Naive thymus-derived CD8-positive, alpha-beta T cell (primary cell): ENCODE data around the gene ENPP6. TPM values are rescaled to one million over a fixed set of nuclear protein-coding genes. Genes with fewer than 3 reads are reported as not detected.

Experiments used
- ATAC-seq, 2 donors: fragments of 150-1000 bp; cut with Tn5 transposase in 1 of 2; sonication (Bioruptor Pico), chemical (Tn5 transposase) in 1 of 2; 1 replicate in 1 of 2; 2 replicates in 1 of 2; pipeline ENCODE4 v1.10.0; 2021; ENCODE audit warnings: mild to moderate bottlenecking in 2 of 2, moderate library complexity in 2 of 2
- POLR2A ChIA-PET: fragments of 350-600 bp; sonication (Branson Sonifier 250); formaldehyde crosslinking; loops from one replicate; lab custom pipeline; 2021; ENCODE audit warnings: antibody characterized with exemption; lab: Charles Lee
- DNase-seq, 10 donors: peaks; one replicate each; pipeline versions ENCODE4 v3.0.0 to v3.0.0-alpha.2; 2020 to 2022
- H3K27ac Mint-ChIP-seq, 10 donors: one replicate each; pipeline ENCODE4 v1.8.0; 2020 to 2022; ENCODE audit warnings: mild to moderate bottlenecking in 10 of 10, mixed read lengths in 10 of 10, moderate library complexity in 4 of 10, inconsistent platforms in 1 of 10
- H3K27me3 Mint-ChIP-seq, 5 donors: one replicate each; pipeline ENCODE4 v1.8.0; 2021 to 2022; ENCODE audit warnings: mixed read lengths in 5 of 5
- H3K36me3 Mint-ChIP-seq, 3 donors: one replicate each; pipeline ENCODE4 v1.8.0; 2020 to 2022; ENCODE audit warnings: mixed read lengths in 3 of 3, mild to moderate bottlenecking in 2 of 3, inconsistent platforms in 1 of 3
- H3K4me1 Mint-ChIP-seq, 4 donors: one replicate each; pipeline ENCODE4 v1.8.0; 2021 to 2022; ENCODE audit warnings: mixed read lengths in 4 of 4
- H3K4me3 Mint-ChIP-seq, 10 donors: one replicate each; pipeline ENCODE4 v1.8.0; 2020 to 2022; ENCODE audit warnings: mild to moderate bottlenecking in 10 of 10, mixed read lengths in 10 of 10, moderate library complexity in 6 of 10, inconsistent platforms in 1 of 10
- H3K9me3 Mint-ChIP-seq, 9 donors: one replicate each; pipeline ENCODE4 v1.8.0; 2020 to 2022; ENCODE audit warnings: mixed read lengths in 9 of 9, mild to moderate bottlenecking in 3 of 9, inconsistent platforms in 1 of 9, moderate library complexity in 1 of 9
- polyA plus RNA-seq, 3 donors: library from polyadenylated mRNA; unstranded; fragments of 300-500 nt; fragmentation: Illumina TruSeq; gene quantifications; one replicate each; pipeline ENCODE4 v1.2.3, GENCODE V29; 2021
- total RNA-seq, 8 experiments: library from RNA in 2 of 8; stranded (reverse) in 2 of 8; gene quantifications; one replicate each; pipeline ENCODE4 v1.2.3 and lab custom pipeline; 2021 to 2026

The ENPP6 gene
- total and polyA plus RNA-seq, 5 experiments from 2014 or later = 0.08 TPM; not detected in 4

DNA sequence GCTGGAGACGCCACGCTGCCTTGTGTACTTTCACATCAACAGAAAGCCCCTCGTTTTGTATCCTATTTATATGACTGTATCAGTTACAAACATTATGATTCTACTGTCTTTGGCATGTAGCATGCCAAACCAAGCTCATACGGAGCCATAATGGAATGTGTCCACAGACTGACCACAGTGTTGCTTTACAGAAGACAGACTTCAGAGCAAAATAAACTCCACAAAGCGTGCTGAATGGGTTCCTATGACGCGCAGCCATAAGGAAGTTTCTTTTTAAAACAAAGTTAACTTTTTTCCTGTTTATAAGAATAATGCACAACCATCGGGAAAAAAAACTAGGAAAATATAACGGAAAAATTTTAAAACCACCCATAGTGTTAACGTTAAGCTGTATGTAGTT lies 176.5 kb downstream of the ENPP6 start:
- POLR2A ChIA-PET = no interaction called here
- Mint-ChIP-seq H3K27ac (no peak overlapping the region), H3K4me3 (peak overlapping the region in 2 of 10 donors; percentile 59 to 81), H3K27me3 (peaks cover 16 to 39% (median 23%) of the 10 kb centered on the region in 5 donors), H3K4me1 (peaks cover 4 to 18% (median 9%) of the 10 kb centered on the region in 4 donors), H3K9me3 (peaks cover 2 to 10% (median 7%) of the 10 kb centered on the region in 9 donors), H3K36me3 (peaks cover 0 to 6% (median 0%) of the 10 kb centered on the region in 3 donors)
- ATAC-seq (no peak), DNase-seq (no peak)

DNA sequence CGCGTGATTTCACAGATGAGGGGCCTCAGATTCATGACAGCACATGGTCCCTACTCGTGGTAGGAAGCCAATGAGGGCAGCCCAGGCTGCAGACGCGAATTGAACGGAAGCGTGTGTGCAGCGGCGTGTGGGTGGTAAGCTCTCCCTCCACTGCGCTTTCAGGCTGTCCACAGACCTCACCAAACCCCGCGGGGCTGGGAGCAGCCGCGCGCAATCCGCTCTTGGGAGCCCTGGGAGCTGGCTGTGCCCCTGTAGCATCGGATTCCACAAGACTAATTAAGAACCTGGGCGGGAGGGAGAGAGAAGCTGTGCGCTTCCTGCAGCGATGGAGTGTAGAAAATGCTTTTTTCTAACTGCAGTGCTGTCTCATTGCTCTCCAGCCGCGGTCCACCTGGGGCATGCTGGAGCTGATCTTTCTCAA lies 177.7 kb downstream of the ENPP6 start:
- DNase-seq = no peak
- Mint-ChIP-seq H3K4me3 (peak overlapping the region in 9 of 10 donors; percentile 10 to 81 (median 59)), H3K27ac (no peak overlapping the region), H3K9me3 (peaks cover 0 to 4% (median 0%) of the 10 kb centered on the region in 9 donors), H3K36me3 (no peaks in the 10 kb centered on the region), H3K4me1 (peaks cover 4 to 18% (median 9%) of the 10 kb centered on the region in 4 donors), H3K27me3 (peaks cover 16 to 41% (median 22%) of the 10 kb centered on the region in 5 donors)
- peak in 1 of 2 donors; percentile 43 for ATAC-seq
- POLR2A ChIA-PET = no interaction called here
